Right cardiac atrium (tissue), 5 donors: ENCODE data around the gene CELF2. TPM values are rescaled to one million over a fixed set of nuclear protein-coding genes. Genes with fewer than 3 reads are reported as not detected.

ENCODE experiments used
- ATAC-seq, 2 donors: fragments of 200-7000 bp; cut with Tn5 transposase; one replicate each; pipeline versions ENCODE4 v1.8.0 to v1.9.1; 2020; ENCODE audit warnings: moderate library complexity in 2 of 2, mild to moderate bottlenecking in 1 of 2
- DNase-seq, 3 donors: peaks; one replicate each; pipeline ENCODE4 v3.0.0-alpha.2; 2020
- H3K27ac ChIP-seq: one replicate; pipeline ENCODE4 v1.5.1; 2013; ENCODE audit warnings: mild to moderate bottlenecking, low read length, control low read depth, moderate library complexity
- H3K27me3 ChIP-seq: one replicate; pipeline ENCODE4 v1.6.1; 2013; ENCODE audit not compliant: control insufficient read depth, insufficient read depth
- H3K4me1 ChIP-seq: one replicate; pipeline ENCODE4 v1.6.1; 2013; ENCODE audit warnings: low read length; ENCODE audit not compliant: control insufficient read depth, insufficient read depth
- H3K4me3 ChIP-seq: one replicate; pipeline ENCODE4 v1.5.1; 2013; ENCODE audit warnings: low read length, control low read depth
- H3K9me3 ChIP-seq: one replicate; pipeline ENCODE4 v1.6.1; 2013; ENCODE audit warnings: low read length; ENCODE audit not compliant: control insufficient read depth
- WGBS: extraction: QIAGEN DNeasy Blood & Tissue Kit; methylation state at CpG from one replicate; pipeline ENCODE4 v1.1.7; 2013; 5-methylcytosine and 5-hydroxymethylcytosine counted together
- intact Hi-C, 4 donors: fragments of 100-400 bp; cut with DNase I; formaldehyde crosslinking; loops; one replicate each; pipeline versions ENCODE4 v1.11.0 to v1.14.0; 2022 to 2023
- polyA plus RNA-seq: library from polyadenylated mRNA; stranded (reverse); fragments of 200-250 nt; gene quantifications from one replicate; pipeline ENCODE4 v1.2.3, GENCODE V29; 2013
- total RNA-seq, 4 donors: library from RNA; stranded (reverse); fragmentation: NEBNext Ultra II Directional; extraction: Animal tissue kit (Norgen Biotek cat#: 25700); gene quantifications; one replicate each; pipeline ENCODE4 v1.2.1, GENCODE V29; 2021
- donor health status: healthy with polysubstance abuse.
- donor health status: DM: no; HTN: yes; CAD: no.
- donor health status: DM: no; HTN: no; CAD: no.
- donor health status: DM: no; HTN: yes; CAD: no; lungs with severe emphysema.
- donor health status: DM: yes; HTN: yes; CAD: no.

The CELF2 gene
- total and polyA plus RNA-seq, 5 donors: 19.4 to 87.0 (median 76.8) TPM

DNA sequence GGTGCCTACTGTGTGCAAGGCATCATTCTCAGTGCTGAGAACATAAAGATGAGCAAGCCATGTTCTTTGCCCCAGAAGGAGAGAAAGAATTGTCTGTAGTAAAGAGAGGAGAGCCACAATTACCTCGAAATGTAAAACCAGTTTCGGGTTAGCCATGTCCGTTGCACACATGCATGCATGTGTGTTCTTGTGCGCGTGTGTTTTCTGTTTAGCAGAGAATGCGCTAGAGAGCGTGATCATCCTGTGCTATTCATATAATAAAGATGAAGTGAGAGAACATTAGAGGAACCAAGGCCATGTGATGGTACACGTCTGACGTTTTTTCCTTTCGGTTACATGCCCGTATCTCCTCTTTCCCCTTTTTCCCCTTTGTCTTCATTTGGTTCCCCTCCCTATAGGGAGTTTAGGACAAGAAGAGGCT lies 158.2 kb downstream of the CELF2 start:
- no peak for DNase-seq
- H3K27ac ChIP-seq: peak overlapping the region; percentile 33
- H3K4me3 ChIP-seq: no peak overlapping the region

GRCh38 chr10:11176746-11177145 lies 159.1 kb downstream of the CELF2 start:
- WGBS: 74% methylated on average over 7 of the region's 7 CpGs
- Histone ChIP-seq H3K27me3 (no peaks in the 10 kb centered on the region), H3K9me3 (no peaks in the 10 kb centered on the region), H3K27ac (no peak overlapping the region), H3K4me3 (no peak overlapping the region), H3K4me1 (peaks cover 13% of the 10 kb centered on the region)
- ATAC-seq: no peak
- DNase-seq: no peak
- intact Hi-C loops: loop anchor here in 1 of 4 donors (10.0 kb wide), 1 partner anchor 98 kb away; no protein-coding TSS in a partner anchor

More for the DNA sequence above, 158.2 kb downstream of the CELF2 start:
- intact Hi-C loops: loop anchor here in 1 of 4 donors (10.0 kb wide), 1 partner anchor 99 kb away; no protein-coding TSS in a partner anchor
- Histone ChIP-seq H3K9me3 (no peaks in the 10 kb centered on the region), H3K4me1 (peaks cover 13% of the 10 kb centered on the region), H3K27me3 (no peaks in the 10 kb centered on the region)
- ATAC-seq: peak in 1 of 2 donors; percentile 6
- 87% methylated on average over 11 of the region's 11 CpGs for WGBS

DNA sequence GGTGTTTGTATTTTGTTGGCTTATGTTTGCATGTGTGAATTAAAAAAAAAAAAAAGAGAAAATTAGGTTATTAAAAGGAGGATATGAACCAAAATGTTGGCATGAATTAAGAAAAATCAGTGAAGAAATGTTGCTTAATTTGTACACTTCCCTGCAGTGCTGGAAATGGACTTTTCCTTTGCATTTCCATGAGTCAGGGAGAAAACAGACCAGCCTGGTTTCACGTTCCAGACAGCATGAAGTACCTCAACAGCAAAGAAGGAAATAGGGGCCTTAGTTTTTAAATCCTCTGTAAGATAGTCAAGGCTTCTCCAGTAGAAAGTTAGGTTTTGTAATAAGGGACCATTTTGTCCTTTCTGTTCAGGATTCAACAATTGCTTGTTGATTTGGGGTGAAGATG lies 159.7 kb downstream of the CELF2 start:
- H3K4me1 ChIP-seq: peaks cover 13% of the 10 kb centered on the region
- WGBS: 27% methylated on average over 1 of the region's 1 CpG
- H3K27me3 ChIP-seq: no peaks in the 10 kb centered on the region
- DNase-seq: no peak
- intact Hi-C loops: loop anchor here in 1 of 4 donors (10.0 kb wide), 1 partner anchor 97 kb away; no protein-coding TSS in a partner anchor
- no peak overlapping the region for H3K27ac ChIP-seq
- H3K9me3 ChIP-seq: no peaks in the 10 kb centered on the region
- no peak overlapping the region for H3K4me3 ChIP-seq
- ATAC-seq: no peak

- ATAC-seq (peak; percentile 27 to 36), DNase-seq (peak in 2 of 3 donors; percentile 62 to 71)
- WGBS: 74% methylated on average over 18 of the region's 18 CpGs
- H3K4me3 ChIP-seq: no peak overlapping the region
- no peaks in the 10 kb centered on the region for H3K9me3 ChIP-seq
- intact Hi-C loops: loop anchor here in 1 of 4 donors (10.0 kb wide), 1 partner anchor 97 kb away; no protein-coding TSS in a partner anchor
- H3K4me1 ChIP-seq: peaks cover 12% of the 10 kb centered on the region
- H3K27me3 ChIP-seq: no peaks in the 10 kb centered on the region
- H3K27ac ChIP-seq: peak overlapping the region; percentile 53
These were observed 160.3 kb downstream of the CELF2 start for GRCh38 chr10:11177926-11178471.

DNA sequence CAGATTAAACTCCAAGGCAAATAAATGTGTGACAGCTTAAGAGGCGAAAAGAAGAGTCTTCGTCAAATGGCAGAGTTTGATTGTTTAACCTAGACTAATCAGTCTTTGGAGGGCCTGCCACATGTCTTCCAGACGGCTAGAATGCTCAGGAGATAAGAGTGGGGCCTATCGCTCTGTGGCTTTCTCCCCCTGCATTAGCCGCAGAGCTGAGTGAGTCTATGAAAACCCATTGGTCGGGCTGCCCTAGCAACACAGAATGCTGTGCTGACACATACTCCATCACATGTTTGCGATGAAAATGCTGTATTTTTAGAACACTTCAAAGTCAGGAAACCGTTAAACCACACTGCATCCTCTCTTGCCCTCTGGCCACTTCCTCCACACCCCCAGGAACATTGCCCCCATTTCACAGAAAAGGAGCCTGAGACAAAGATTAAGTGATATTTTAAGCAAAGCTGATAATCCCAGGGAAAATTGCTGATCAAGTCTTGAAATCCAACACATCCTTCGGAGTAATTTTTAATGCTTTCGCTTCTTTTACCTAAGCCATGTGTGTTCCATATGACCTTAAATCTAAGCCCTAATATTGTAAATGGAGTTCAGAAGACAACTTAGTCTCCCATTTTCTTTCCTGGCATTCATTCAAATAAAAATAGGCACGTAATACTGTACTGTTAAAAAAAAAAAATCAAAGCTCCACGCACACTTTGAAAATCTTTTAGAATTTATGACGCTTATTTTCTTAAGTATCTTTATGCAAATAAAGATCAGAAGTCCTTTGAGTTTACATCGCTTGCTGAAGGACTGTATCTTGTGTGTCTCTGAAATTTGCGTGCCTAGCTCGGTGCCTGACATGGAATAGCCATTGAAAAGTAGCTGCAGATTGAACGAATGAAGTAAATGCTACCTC lies 161.2 kb downstream of the CELF2 start:
- ATAC-seq: peak; percentile 70 to 80
- DNase-seq: peak; percentile 35 to 83 (median 71)
- peaks cover 13% of the 10 kb centered on the region for H3K4me1 ChIP-seq
- intact Hi-C loops: loop anchor here in 1 of 4 donors (10.0 kb wide), 1 partner anchor 96 kb away; no protein-coding TSS in a partner anchor
- H3K27ac ChIP-seq: peak overlapping the region; percentile 64
- no peak overlapping the region for H3K4me3 ChIP-seq
- H3K27me3 ChIP-seq: no peaks in the 10 kb centered on the region
- WGBS: 59% methylated on average over 17 of the region's 17 CpGs
- H3K9me3 ChIP-seq: no peaks in the 10 kb centered on the region

- H3K27ac ChIP-seq: peak overlapping the region; percentile 64
These were observed 161.9 kb downstream of the CELF2 start for GRCh38 chr10:11179516-11180105.

DNA sequence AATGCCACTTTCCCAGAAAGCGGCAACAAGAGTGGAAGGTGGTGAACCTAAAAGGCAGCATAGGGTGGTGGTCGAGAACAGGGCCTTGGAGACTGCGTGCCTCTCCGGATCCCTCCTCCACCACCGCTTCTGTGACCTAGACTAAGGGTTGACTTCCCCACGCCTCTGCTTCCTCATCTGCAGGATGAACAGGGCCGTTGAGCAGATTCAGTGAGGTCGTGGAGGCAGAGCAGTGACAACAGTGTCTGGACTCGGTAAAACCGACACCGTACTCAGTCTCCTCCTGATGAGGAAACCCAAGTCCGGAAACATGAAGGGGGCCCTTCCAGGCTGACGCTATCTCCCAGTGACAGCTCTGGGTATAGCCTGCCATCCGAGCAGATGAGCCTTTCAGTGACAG lies 162.6 kb downstream of the CELF2 start:
- peak overlapping the region; percentile 22 for H3K27ac ChIP-seq
- no peaks in the 10 kb centered on the region for H3K9me3 ChIP-seq
- no peaks in the 10 kb centered on the region for H3K27me3 ChIP-seq
- WGBS: 77% methylated on average over 14 of the region's 14 CpGs
- intact Hi-C loops: loop anchor here in 1 of 4 donors (5.0 kb wide), 1 partner anchor 82 kb away; no protein-coding TSS in a partner anchor
- H3K4me3 ChIP-seq: no peak overlapping the region
- DNase-seq (no peak), ATAC-seq (peak; percentile 2 to 27)
- peaks cover 13% of the 10 kb centered on the region for H3K4me1 ChIP-seq

More at GRCh38 chr10:11179516-11180105, 161.9 kb downstream of the CELF2 start:
- Histone ChIP-seq H3K27me3 (no peaks in the 10 kb centered on the region), H3K4me3 (no peak overlapping the region), H3K9me3 (no peaks in the 10 kb centered on the region), H3K4me1 (peaks cover 13% of the 10 kb centered on the region)
- no peak for DNase-seq
- intact Hi-C loops: loop anchor here in 2 of 4 donors (5.0 to 10.0 kb wide), 2 partner anchors 83 to 95 kb away; no protein-coding TSS in a partner anchor
- 72% methylated on average over 6 of the region's 6 CpGs for WGBS
- no peak for ATAC-seq

DNA sequence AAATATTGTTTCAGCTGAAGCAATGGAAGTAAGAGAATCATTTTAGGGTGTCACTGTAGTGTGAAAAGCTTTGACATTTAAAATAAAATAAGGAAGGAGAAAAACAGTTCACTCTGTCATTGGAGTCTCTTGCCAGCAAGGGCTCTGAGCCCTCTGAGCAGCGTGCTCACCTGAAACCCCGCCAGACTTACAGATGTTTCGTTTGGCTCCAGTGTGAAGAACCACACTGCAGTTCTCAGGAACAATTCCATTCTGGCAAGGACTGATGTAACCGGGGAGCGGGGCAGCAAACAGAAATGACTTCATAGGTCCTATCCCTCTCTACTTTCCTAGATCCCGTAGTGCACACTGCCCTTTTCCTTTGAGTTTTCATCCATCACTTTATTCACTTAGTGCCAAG lies 164.3 kb downstream of the CELF2 start:
- no peak overlapping the region for H3K4me3 ChIP-seq
- intact Hi-C loops: loop anchor here in 1 of 4 donors (5.0 kb wide), 1 partner anchor 80 kb away; no protein-coding TSS in a partner anchor
- peak overlapping the region; percentile 59 for H3K27ac ChIP-seq
- H3K27me3 ChIP-seq: no peaks in the 10 kb centered on the region
- DNase-seq (peak; percentile 75 to 85 (median 78)), ATAC-seq (peak; percentile 64 to 78)
- H3K9me3 ChIP-seq: no peaks in the 10 kb centered on the region
- 27% methylated on average over 6 of the region's 6 CpGs for WGBS
- peaks cover 11% of the 10 kb centered on the region for H3K4me1 ChIP-seq

- Histone ChIP-seq H3K9me3 (no peaks in the 10 kb centered on the region), H3K27me3 (no peaks in the 10 kb centered on the region), H3K4me3 (no peak overlapping the region), H3K4me1 (peaks cover 5% of the 10 kb centered on the region), H3K27ac (no peak overlapping the region)
- no peak for ATAC-seq
- DNase-seq: no peak
- WGBS: 70% methylated on average over 2 of the region's 2 CpGs
- intact Hi-C loops: loop anchor here in 1 of 4 donors (5.0 kb wide), 1 partner anchor 79 kb away; no protein-coding TSS in a partner anchor
These were observed 165.3 kb downstream of the CELF2 start for GRCh38 chr10:11183015-11183414.

DNA sequence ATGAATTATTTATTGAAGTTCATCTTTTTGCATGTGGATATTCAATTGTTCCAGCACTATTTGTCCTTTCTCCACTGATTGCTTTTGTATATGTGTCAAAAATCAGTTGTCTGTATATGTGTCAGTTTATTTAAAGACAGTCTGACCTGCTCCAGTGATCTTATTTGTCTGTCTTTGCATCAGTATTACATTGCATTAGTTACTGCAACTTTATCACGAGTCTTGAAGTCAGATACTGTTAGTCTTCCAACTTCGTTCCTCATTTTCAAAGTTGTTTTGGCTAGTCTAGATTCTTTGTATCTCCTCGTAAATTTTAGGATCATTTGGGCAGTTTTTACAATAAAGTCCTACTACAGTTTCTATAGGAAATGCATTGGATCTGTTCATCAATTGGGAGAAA lies 166.4 kb downstream of the CELF2 start:
- Histone ChIP-seq H3K4me3 (no peak overlapping the region), H3K27ac (no peak overlapping the region), H3K4me1 (peaks cover 5% of the 10 kb centered on the region), H3K27me3 (no peaks in the 10 kb centered on the region), H3K9me3 (no peaks in the 10 kb centered on the region)
- WGBS: 69% methylated on average over 3 of the region's 3 CpGs
- DNase-seq: no peak
- ATAC-seq: no peak
- intact Hi-C loops: loop anchor here in 1 of 4 donors (5.0 kb wide), 1 partner anchor 78 kb away; no protein-coding TSS in a partner anchor
